Endothelial cell of umbilical vein (primary cell): ENCODE measurements around the gene RBP5. TPM values are rescaled to one million over a fixed set of nuclear protein-coding genes. Genes with fewer than 3 reads are reported as not detected.

ENCODE experiments used
- BruUV-seq: library from RNA; stranded (reverse); fragments of 400-500 nt; replicated peaks from 2 replicates; lab custom pipeline; 2021; lab: Mats Ljungman, UMichigan
- CTCF ChIA-PET: fragments of 300-600, 350-600 bp; sonication (Branson Sonifier 250); formaldehyde crosslinking; loops from one replicate; lab custom pipeline; 2021; ENCODE audit warnings: antibody characterized with exemption, inconsistent platforms; lab: Charles Lee
- POLR2A ChIA-PET: fragments of 300-600, 350-600 bp; sonication (Branson Sonifier 250); formaldehyde crosslinking; loops from one replicate; lab custom pipeline; 2021; ENCODE audit warnings: antibody characterized with exemption, inconsistent platforms; lab: Charles Lee
- DNase-seq: peaks from one replicate; pipeline ENCODE4 v3.0.0-alpha.2; 2011; ENCODE audit warnings: low read depth, low spot score
- FAIRE-seq: peaks from 2 replicates; lab custom pipeline; 2011; peaks lifted over from hg19 to GRCh38; lab: Jason Lieb, UNC
- H2AFZ ChIP-seq: 2 replicates; pipeline ENCODE4 v1.6.0; 2012; ENCODE audit warnings: low read depth, low read length, control low read depth, inconsistent platforms
- H3K27ac ChIP-seq: 2 replicates; pipeline ENCODE4 v1.5.1; 2011; ENCODE audit warnings: low read depth, mild to moderate bottlenecking, control low read depth, low read length, moderate library complexity; ENCODE audit not compliant: insufficient read depth
- H3K27me3 ChIP-seq, 2 experiments: 2 replicates each; pipeline versions ENCODE4 v1.6.0 to v1.6.1; 2011; ENCODE audit warnings: low read length in 2 of 2, mixed read lengths in 1 of 2; ENCODE audit not compliant: control insufficient read depth in 2 of 2, insufficient read depth in 2 of 2
- H3K36me3 ChIP-seq, 2 experiments: 2 replicates in 1 of 2; 3 replicates in 1 of 2; pipeline ENCODE4 v1.5.1; 2011; ENCODE audit warnings: low read length in 2 of 2, mild to moderate bottlenecking in 1 of 2, moderate library complexity in 1 of 2; ENCODE audit not compliant: control insufficient read depth in 2 of 2, insufficient read depth in 2 of 2; ENCODE audit errors: extremely low read depth in 1 of 2
- H3K4me1 ChIP-seq: 3 replicates; pipeline ENCODE4 v1.5.1; 2011; ENCODE audit warnings: mild to moderate bottlenecking, low read length; ENCODE audit not compliant: control insufficient read depth, insufficient read depth; ENCODE audit errors: extremely low read depth
- H3K4me2 ChIP-seq: 2 replicates; pipeline ENCODE4 v1.6.1; 2011; ENCODE audit warnings: low read length, control low read depth, mixed read lengths; ENCODE audit not compliant: insufficient read depth
- H3K4me3 ChIP-seq, 3 experiments: fragments of 200-600 bp in 1 of 3; sonication (generic), shearing (Covaris generic) in 1 of 3; replicated peaks in 1 of 3; 2 replicates each; pipeline ENCODE4 v1.5.1; 2011 to 2016; ENCODE audit warnings: control low read depth in 3 of 3, low read length in 3 of 3, mild to moderate bottlenecking in 2 of 3, inconsistent platforms in 1 of 3, low read depth in 1 of 3, moderate library complexity in 1 of 3; ENCODE audit not compliant: insufficient read depth in 1 of 3
- H3K79me2 ChIP-seq: 2 replicates; pipeline ENCODE4 v1.6.0; 2012; ENCODE audit warnings: low read length, inconsistent platforms; ENCODE audit not compliant: control insufficient read depth, insufficient read depth
- H3K9ac ChIP-seq: replicated peaks from 2 replicates; pipeline ENCODE3; 2011; ENCODE audit warnings: low read length, control low read depth; ENCODE audit not compliant: insufficient read depth; ENCODE audit errors: extremely low read depth
- H3K9me1 ChIP-seq: replicated peaks from 3 replicates; pipeline ENCODE4 v1.6.0; 2011; ENCODE audit warnings: mild to moderate bottlenecking, low read length; ENCODE audit not compliant: control insufficient read depth, insufficient read depth; ENCODE audit errors: extremely low read depth
- H3K9me3 ChIP-seq: replicated peaks from 2 replicates; pipeline ENCODE4 v1.5.1; 2012; ENCODE audit warnings: low read length, inconsistent platforms; ENCODE audit not compliant: control insufficient read depth, insufficient read depth
- H4K20me1 ChIP-seq: replicated peaks from 2 replicates; pipeline ENCODE3; 2011; ENCODE audit warnings: mild to moderate bottlenecking, low read length; ENCODE audit not compliant: control insufficient read depth, insufficient read depth; ENCODE audit errors: extremely low read depth
- EZH2 ChIP-seq: IDR thresholded peaks from 2 replicates; pipeline ENCODE4 v1.6.1; 2012; ENCODE audit warnings: borderline replicate concordance, low read depth, mild to moderate bottlenecking, moderate library complexity, low read length, inconsistent platforms; ENCODE audit not compliant: severe bottlenecking
- GATA2 ChIP-seq: IDR thresholded peaks from 2 replicates; pipeline ENCODE4 v1.7.0; 2011; ENCODE audit warnings: low read depth, mild to moderate bottlenecking, moderate library complexity, mixed read lengths, low read length; ENCODE audit not compliant: insufficient read length, insufficient read depth
- JUN ChIP-seq: IDR thresholded peaks from 2 replicates; pipeline ENCODE4 v1.6.1; 2011; ENCODE audit warnings: borderline replicate concordance, low read depth; ENCODE audit not compliant: insufficient read length, insufficient read depth
- MAX ChIP-seq: IDR thresholded peaks from 2 replicates; pipeline ENCODE4 v1.6.1; 2011; ENCODE audit not compliant: insufficient read depth, insufficient read length
- MYC ChIP-seq: IDR thresholded peaks from one replicate; pipeline ENCODE4 v1.6.1; 2011; ENCODE audit warnings: mild to moderate bottlenecking, low read depth, low read length
- POLR2A ChIP-seq: IDR thresholded peaks from 2 replicates; pipeline ENCODE4 v1.6.1; 2012; ENCODE audit warnings: low read depth, mild to moderate bottlenecking, control low read depth, low read length
- POLR2AphosphoS5 ChIP-seq: IDR thresholded peaks from 2 replicates; pipeline ENCODE4 v1.6.1; 2012; ENCODE audit warnings: low read depth, mild to moderate bottlenecking, control low read depth, low read length, moderate library complexity; ENCODE audit not compliant: insufficient read depth
- dilution Hi-C: fragments of 300-500 bp; cut with MboI; formaldehyde crosslinking; loops from one replicate; pipeline ENCODE4 v1.15.0; 2019; ENCODE audit warnings: low sequenced_read_pairs; ENCODE audit not compliant: extremely low pct_ligation_motif_present
- intact Hi-C: fragments of 100-400 bp; cut with micrococcal nuclease; formaldehyde crosslinking; loops from one replicate; pipeline ENCODE4 v1.10.0; 2022
- polyA plus RNA-seq, 4 experiments: library from polyadenylated mRNA; depleted of rRNA in 3 of 4; stranded (reverse) in 3 of 4; unstranded in 1 of 4; fragments of >200 nt; gene quantifications; 2 replicates each; pipeline versions ENCODE4 v1.2.1 to v1.2.3, GENCODE V29; 2011 to 2012; ENCODE audit warnings: missing spikeins in 1 of 4
- total RNA-seq: library from RNA; stranded (reverse); gene quantifications from 2 replicates; pipeline ENCODE4 v1.2.3, GENCODE V29; 2021
- TF ChIP-seq, protein P1 (sequence below), 2 donors: IDR thresholded peaks; 1 replicate in 1 of 2; 2 replicates in 1 of 2; pipeline ENCODE4 v1.5.1; 2011; ENCODE audit warnings: low read length in 2 of 2, mild to moderate bottlenecking in 2 of 2, moderate library complexity in 2 of 2, control low read depth in 1 of 2, inconsistent platforms in 1 of 2, low read depth in 1 of 2; ENCODE audit not compliant: insufficient read depth in 1 of 2; ENCODE audit errors: extremely low read depth in 1 of 2

RBP5 gene
- total and polyA plus RNA-seq, 2 donors (not counting 3 experiments of a cell fraction or from before 2014, with no cell fraction given): 0.12 TPM; not detected in 1

DNA sequence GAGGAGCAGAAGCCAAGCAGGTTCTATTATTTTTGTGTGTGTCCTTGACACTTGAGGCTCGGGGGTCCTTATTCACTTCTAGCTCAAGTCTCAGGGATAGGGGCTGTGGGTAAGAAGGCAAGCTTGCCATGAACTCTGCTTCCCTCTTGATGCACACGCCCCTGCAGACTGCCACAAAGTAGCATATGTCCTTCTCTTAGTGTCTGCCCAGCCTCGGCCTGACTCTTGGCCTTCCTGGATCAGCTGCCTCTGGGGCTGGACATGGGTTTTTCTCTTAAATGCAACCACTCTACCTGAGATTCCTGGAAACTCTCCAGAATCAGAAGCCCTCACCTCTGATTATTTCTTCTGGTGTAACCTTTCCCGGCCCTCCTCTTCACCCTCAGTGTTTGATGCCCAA lies 32.6 kb upstream of the RBP5 start:
- POLR2A ChIA-PET: no interaction called here
- Histone ChIP-seq H4K20me1 (no peaks in the 10 kb centered on the region), H3K27me3 (peaks cover 11 to 12% of the 10 kb centered on the region in 2 experiments), H3K4me3 (no peak overlapping the region), H3K27ac (no peak overlapping the region), H3K9ac (no peak overlapping the region), H3K9me3 (no peaks in the 10 kb centered on the region), H3K36me3 (no peaks in the 10 kb centered on the region), H3K9me1 (no peaks in the 10 kb centered on the region), H3K4me1 (no peaks in the 10 kb centered on the region), H3K4me2 (no peak overlapping the region), H3K79me2 (no peaks in the 10 kb centered on the region), H2AFZ (no peak overlapping the region)
- TF ChIP-seq POLR2A (no peak), MYC (no peak), JUN (no peak), GATA2 (no peak), MAX (no peak), POLR2AphosphoS5 (no peak), EZH2 (no peak)
- TF ChIP-seq, protein P1, sequence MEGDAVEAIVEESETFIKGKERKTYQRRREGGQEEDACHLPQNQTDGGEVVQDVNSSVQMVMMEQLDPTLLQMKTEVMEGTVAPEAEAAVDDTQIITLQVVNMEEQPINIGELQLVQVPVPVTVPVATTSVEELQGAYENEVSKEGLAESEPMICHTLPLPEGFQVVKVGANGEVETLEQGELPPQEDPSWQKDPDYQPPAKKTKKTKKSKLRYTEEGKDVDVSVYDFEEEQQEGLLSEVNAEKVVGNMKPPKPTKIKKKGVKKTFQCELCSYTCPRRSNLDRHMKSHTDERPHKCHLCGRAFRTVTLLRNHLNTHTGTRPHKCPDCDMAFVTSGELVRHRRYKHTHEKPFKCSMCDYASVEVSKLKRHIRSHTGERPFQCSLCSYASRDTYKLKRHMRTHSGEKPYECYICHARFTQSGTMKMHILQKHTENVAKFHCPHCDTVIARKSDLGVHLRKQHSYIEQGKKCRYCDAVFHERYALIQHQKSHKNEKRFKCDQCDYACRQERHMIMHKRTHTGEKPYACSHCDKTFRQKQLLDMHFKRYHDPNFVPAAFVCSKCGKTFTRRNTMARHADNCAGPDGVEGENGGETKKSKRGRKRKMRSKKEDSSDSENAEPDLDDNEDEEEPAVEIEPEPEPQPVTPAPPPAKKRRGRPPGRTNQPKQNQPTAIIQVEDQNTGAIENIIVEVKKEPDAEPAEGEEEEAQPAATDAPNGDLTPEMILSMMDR (IDR thresholded peaks at IDR 0.05; ENCODE audit: extremely low read depth in 1 of 2, insufficient read depth in 1 of 2, low read depth in 1 of 2, low read length in 2 of 2): no peak
- no peak for FAIRE-seq
- dilution Hi-C loops (no loop called here), intact Hi-C loops (no loop called here)
- no TSS peak for BruUV-seq
- no peak for DNase-seq
- CTCF ChIA-PET: interaction anchor here (1.1 to 4.9 kb wide), 2 partner anchors 15 to 19 kb away, joined by 3 to 17 read pairs; no protein-coding TSS in a partner anchor
